H1 (cell line): ENCODE measurements around the gene SCN10A.

Source experiments
- CHD2 ChIP-seq: IDR thresholded peaks from 2 replicates; pipeline ENCODE4 v1.6.1; 2012; ENCODE audit warnings: low read length, improper control_type of control experiment
- CREB1 ChIP-seq: IDR thresholded peaks from 2 replicates; pipeline ENCODE4 v1.6.1; 2012; ENCODE audit warnings: inconsistent platforms
- EZH2 ChIP-seq: fragments of 200-600 bp; sonication (generic); IDR thresholded peaks from 2 replicates; pipeline ENCODE4 v1.7.1; 2012; ENCODE audit warnings: low read depth, mild to moderate bottlenecking, moderate library complexity, low read length, inconsistent platforms; ENCODE audit not compliant: severe bottlenecking
- JUN ChIP-seq: IDR thresholded peaks from 2 replicates; pipeline ENCODE4 v1.6.1; 2011; ENCODE audit warnings: low read depth, mild to moderate bottlenecking, improper control_type of control experiment, low read length
- POLR2A ChIP-seq, 2 experiments: IDR thresholded peaks; 1 replicate in 1 of 2; 2 replicates in 1 of 2; pipeline ENCODE4 v1.6.1; 2011; ENCODE audit warnings: low read depth in 2 of 2, low read length in 2 of 2, mild to moderate bottlenecking in 2 of 2; ENCODE audit errors: control extremely low read depth in 1 of 2
- RXRA ChIP-seq: IDR thresholded peaks from 2 replicates; pipeline ENCODE4 v1.6.1; 2011; ENCODE audit warnings: low read depth, mild to moderate bottlenecking, low read length, moderate library complexity; ENCODE audit not compliant: insufficient read depth
- SIN3A ChIP-seq, 2 experiments: IDR thresholded peaks in 1 of 2; conservative IDR thresholded peaks in 1 of 2; 2 replicates each; pipeline ENCODE4 v1.6.1; 2011 to 2012; ENCODE audit warnings: low read length in 2 of 2, improper control_type of control experiment in 1 of 2, low read depth in 1 of 2, mild to moderate bottlenecking in 1 of 2
- TF ChIP-seq, protein P1 (sequence below), 3 experiments: IDR thresholded peaks; 1 replicate in 2 of 3; 2 replicates in 1 of 3; pipeline versions ENCODE4 v1.5.1 to v1.6.1; 2011; ENCODE audit warnings: low read length in 3 of 3, mild to moderate bottlenecking in 3 of 3, inconsistent platforms in 2 of 3, low read depth in 1 of 3, moderate library complexity in 1 of 3; ENCODE audit not compliant: insufficient read depth in 1 of 3; ENCODE audit errors: control extremely low read depth in 1 of 3

GRCh38 chr3:38853011-38853410 lies 37.0 kb upstream of the SCN10A start:
- TF ChIP-seq, protein P1, sequence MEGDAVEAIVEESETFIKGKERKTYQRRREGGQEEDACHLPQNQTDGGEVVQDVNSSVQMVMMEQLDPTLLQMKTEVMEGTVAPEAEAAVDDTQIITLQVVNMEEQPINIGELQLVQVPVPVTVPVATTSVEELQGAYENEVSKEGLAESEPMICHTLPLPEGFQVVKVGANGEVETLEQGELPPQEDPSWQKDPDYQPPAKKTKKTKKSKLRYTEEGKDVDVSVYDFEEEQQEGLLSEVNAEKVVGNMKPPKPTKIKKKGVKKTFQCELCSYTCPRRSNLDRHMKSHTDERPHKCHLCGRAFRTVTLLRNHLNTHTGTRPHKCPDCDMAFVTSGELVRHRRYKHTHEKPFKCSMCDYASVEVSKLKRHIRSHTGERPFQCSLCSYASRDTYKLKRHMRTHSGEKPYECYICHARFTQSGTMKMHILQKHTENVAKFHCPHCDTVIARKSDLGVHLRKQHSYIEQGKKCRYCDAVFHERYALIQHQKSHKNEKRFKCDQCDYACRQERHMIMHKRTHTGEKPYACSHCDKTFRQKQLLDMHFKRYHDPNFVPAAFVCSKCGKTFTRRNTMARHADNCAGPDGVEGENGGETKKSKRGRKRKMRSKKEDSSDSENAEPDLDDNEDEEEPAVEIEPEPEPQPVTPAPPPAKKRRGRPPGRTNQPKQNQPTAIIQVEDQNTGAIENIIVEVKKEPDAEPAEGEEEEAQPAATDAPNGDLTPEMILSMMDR (IDR thresholded peaks at IDR 0.05; ENCODE audit: control extremely low read depth in 1 of 3, insufficient read depth in 1 of 3, low read depth in 1 of 3, low read length in 3 of 3) = no peak
- TF ChIP-seq JUN (no peak), EZH2 (no peak), RXRA (no peak), POLR2A (IDR thresholded peaks at IDR 0.05; ENCODE audit: control extremely low read depth in 1 of 2, low read depth in 2 of 2, low read length in 2 of 2) (no peak), SIN3A (conservative IDR thresholded peaks at IDR 0.05 in 1 of 2, IDR thresholded peaks at IDR 0.05 in 1 of 2; ENCODE audit: low read depth in 1 of 2, low read length in 2 of 2) (no peak), CREB1 (no peak), CHD2 (no peak)
